ENCODE measurements around the gene TGIF2LY.
"Not testable (repeated sequence)": the region's sequence is repeated elsewhere in the genome, so short reads cannot be mapped to it uniquely, and the experiment has no call there.

The TGIF2LY gene

GRCh38 chrY:3578767-3579166, at the start of gene TGIF2LY:
TGIF2LY (plus strand) TSS chrY:3579067; CDS start chrY:3579245, 178 bp downstream.
- in situ Hi-C loops (cut with MboI; ENCODE audit: low sequenced_read_pairs): not testable (repeated sequence)
